AG09309 (cell line): ENCODE measurements around the gene CDH13.

Source experiments
- DNase-seq: peaks from one replicate; pipeline ENCODE4 v3.0.0-alpha.2; 2010; ENCODE audit warnings: low read depth
- H3K4me3 ChIP-seq: 2 replicates; pipeline ENCODE4 v1.5.1; 2011; ENCODE audit warnings: mild to moderate bottlenecking, low read depth, low read length, moderate library complexity; ENCODE audit not compliant: control insufficient read depth
- CTCF ChIP-seq: IDR thresholded peaks from 2 replicates; pipeline ENCODE4 v1.5.1; 2011; ENCODE audit warnings: mild to moderate bottlenecking, low read depth, low read length, inconsistent platforms; ENCODE audit not compliant: insufficient read depth, control insufficient read depth; ENCODE audit errors: missing control alignments

Gene CDH13

GRCh38 chr16:83244057-83244456 is 617.3 kb downstream of the CDH13 start:
- no peak overlapping the region for H3K4me3 ChIP-seq
- TF ChIP-seq CTCF = no peak
- no peak for DNase-seq

- no peak overlapping the region for H3K4me3 ChIP-seq
- DNase-seq = no peak
- TF ChIP-seq CTCF = no peak
Measured at GRCh38 chr16:83245061-83245460, 618.3 kb downstream of the CDH13 start.

- TF ChIP-seq CTCF = no peak
- no peak overlapping the region for H3K4me3 ChIP-seq
- no peak for DNase-seq
Measured at GRCh38 chr16:83247767-83248372, 621.1 kb downstream of the CDH13 start.

GRCh38 chr16:83248735-83249463 is 622.1 kb downstream of the CDH13 start:
- no peak for TF ChIP-seq CTCF
- no peak overlapping the region for H3K4me3 ChIP-seq
- DNase-seq = no peak

- H3K4me3 ChIP-seq = no peak overlapping the region
- TF ChIP-seq CTCF = no peak
- no peak for DNase-seq
Measured at GRCh38 chr16:83253521-83253920, 626.8 kb downstream of the CDH13 start.

- no peak for TF ChIP-seq CTCF
- no peak for DNase-seq
- no peak overlapping the region for H3K4me3 ChIP-seq
Measured at GRCh38 chr16:83258366-83258928, 631.7 kb downstream of the CDH13 start.
